Umbilical cord (tissue), 2 donors: ENCODE measurements around the gene SIRPD. TPM values are rescaled to one million over a fixed set of nuclear protein-coding genes. Genes with fewer than 3 reads are reported as not detected.
A peak's percentile ranks its signal among the peaks of the same experiment; 100 is the strongest.
"Not testable (repeated sequence)": the region's sequence is repeated elsewhere in the genome, so short reads cannot be mapped to it uniquely, and the experiment has no call there.

ENCODE experiments used
- DNase-seq: peaks from one replicate; pipeline ENCODE4 v3.0.0-alpha.2; 2015; ENCODE audit warnings: low spot score
- total RNA-seq: library from RNA; depleted of rRNA; stranded (reverse); fragments of >200 nt; gene quantifications from one replicate; pipeline ENCODE4 v1.2.3, GENCODE V29; 2014; ENCODE audit warnings: low replicate concordance; ENCODE audit not compliant: insufficient read depth

The SIRPD gene
- total RNA-seq, 1 donor from 2014 or later, result 4.3 TPM

GRCh38 chr20:1537731-1538058 lies 19.8 kb downstream of the SIRPD start:
- DNase-seq, result peak; percentile 40

GRCh38 chr20:1536893-1537730 lies 20.4 kb downstream of the SIRPD start:
- peak; percentile 17 for DNase-seq

GRCh38 chr20:1535420-1536175 lies 21.9 kb downstream of the SIRPD start:
- DNase-seq, result peak; percentile 39

DNA sequence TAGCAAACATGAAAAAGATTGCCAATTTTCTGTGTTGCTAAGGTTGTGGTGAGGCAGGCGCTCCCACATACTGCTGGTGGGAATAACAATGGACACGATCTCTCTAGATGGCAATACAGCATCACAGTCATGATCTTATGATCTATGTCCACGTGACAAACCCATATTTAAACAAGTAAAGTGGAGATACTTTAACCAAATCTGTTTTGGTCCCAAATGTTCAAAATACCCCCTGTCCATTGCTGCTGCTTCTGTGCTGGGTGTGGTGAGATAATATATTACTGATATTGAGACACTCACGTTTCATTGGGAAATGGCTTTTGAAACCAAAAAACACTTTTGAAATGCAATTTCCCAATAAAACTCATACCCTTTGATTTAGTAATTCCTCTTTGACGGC lies 23.0 kb downstream of the SIRPD start:
- no peak for DNase-seq

- DNase-seq, result no peak
Measured at GRCh38 chr20:1533059-1533458, 24.4 kb downstream of the SIRPD start.

- no peak for DNase-seq
Measured at GRCh38 chr20:1528811-1529210, 28.7 kb downstream of the SIRPD start.

- DNase-seq, result no peak
Measured at GRCh38 chr20:1527923-1528322, 29.6 kb downstream of the SIRPD start.

GRCh38 chr20:1526896-1527295 lies 30.6 kb downstream of the SIRPD start:
- DNase-seq, result no peak

GRCh38 chr20:1526310-1526709 lies 31.2 kb downstream of the SIRPD start:
- no peak for DNase-seq

- no peak for DNase-seq
Measured at GRCh38 chr20:1524004-1524403, 33.5 kb downstream of the SIRPD start.

- DNase-seq, result no peak
Measured at GRCh38 chr20:1517010-1517409, 40.5 kb downstream of the SIRPD start.

GRCh38 chr20:1513801-1514200 lies 43.7 kb downstream of the SIRPD start:
- DNase-seq, result no peak

DNA sequence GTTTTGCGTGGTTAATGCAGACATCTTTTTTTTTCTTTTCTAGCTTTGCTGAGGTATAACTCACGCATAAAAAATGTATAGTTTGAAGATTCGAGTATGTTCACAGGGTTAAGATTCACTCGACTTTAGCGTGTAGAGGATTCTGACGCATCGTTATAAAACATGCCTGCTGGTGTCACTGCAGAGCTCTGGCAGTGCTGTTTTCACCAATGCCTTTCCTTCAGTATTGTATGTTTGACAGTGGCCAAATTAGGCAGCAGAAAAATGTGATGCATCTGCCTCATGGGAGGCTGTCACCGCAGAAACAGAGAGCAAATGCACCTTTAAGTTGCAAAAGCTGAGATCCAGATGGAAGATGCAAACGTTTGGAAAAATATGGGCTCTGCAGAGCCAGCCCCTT lies 48.3 kb downstream of the SIRPD start:
- DNase-seq, result no peak

DNA sequence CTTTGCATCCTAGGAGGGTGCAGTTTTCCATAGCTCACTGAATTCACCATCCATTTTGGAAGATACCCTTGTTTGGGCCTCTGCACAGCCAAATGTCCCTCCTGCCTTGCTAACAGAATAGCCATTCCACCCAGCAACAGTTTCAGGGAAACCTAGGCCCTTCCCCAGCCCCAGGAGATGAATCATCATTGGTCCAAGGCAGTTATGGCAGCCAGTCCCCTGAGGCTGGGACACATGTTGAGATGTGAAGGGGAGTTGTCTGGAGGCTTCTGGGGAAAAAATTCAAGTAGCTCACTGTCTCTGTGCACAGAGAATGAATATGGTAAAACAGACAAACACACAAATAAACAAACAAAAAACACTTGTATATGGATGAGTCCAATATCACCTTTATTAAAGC lies 48.9 kb downstream of the SIRPD start:
- no peak for DNase-seq

DNA sequence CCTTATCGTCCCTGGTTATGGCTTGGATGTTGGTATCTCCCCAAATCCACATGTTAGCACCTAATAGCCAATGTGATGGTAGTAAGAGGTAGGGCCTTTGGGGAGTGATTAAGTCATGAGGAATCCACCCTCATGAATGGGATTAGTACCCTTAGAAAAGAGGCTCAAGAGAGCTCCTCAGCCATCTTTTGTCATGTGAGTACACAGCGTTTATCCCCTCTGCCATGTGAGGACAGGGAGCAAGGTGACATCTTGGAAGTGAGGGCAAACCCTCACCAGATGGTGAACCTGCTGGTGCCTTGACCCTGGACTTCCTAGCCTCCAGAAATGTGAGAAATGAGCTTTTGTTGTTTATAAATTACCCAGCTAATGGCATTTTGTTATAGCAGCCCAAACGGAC lies 50.2 kb downstream of the SIRPD start:
- DNase-seq, result no peak

DNA sequence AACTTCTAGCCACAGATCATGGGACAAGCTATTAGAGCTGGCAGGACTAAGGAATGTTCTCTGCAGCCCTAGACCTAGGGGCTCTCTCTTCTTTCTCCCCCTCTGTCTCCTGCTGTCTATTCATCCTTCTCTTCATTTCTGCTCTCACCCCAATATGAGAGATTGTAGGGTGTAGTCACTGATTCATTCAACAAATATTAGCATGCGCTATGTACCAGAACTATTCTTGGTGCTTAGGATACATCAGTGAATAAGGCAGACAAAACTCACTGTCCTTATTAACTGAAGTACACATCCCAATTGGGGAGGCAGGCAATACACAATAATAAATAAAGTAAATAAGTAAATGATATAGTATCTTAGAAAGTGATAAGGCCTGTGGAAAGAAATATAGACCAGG lies 51.6 kb downstream of the SIRPD start:
- DNase-seq, result no peak

- DNase-seq, result no peak
Measured at GRCh38 chr20:1505361-1505760, 52.1 kb downstream of the SIRPD start.

- peak; percentile 69 for DNase-seq
Measured at GRCh38 chr20:1503564-1504227, 53.8 kb downstream of the SIRPD start.

DNA sequence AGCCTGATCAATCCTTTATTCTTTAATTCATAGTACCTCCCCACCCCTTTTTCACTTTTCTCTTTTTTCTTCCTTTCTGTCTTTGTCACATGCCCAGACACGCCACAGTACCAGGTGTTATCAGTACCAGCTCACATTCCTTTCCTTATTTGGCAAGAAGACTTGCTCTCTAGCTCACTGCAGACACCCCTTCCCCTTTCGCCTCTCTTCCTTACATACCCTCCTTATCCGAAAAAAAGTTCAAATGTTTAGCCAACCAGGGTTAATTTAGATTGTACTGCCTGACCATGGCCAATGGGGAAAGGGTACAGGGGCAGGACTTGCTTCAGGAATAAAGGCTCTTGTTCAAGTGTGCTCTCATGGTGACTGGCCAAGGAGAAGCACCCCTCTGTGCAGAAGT lies 57.0 kb downstream of the SIRPD start:
- no peak for DNase-seq

- DNase-seq, result no peak
Measured at GRCh38 chr20:1499528-1500420, 57.7 kb downstream of the SIRPD start.

- DNase-seq, result not testable (repeated sequence)
Measured at GRCh38 chr20:1497371-1497770, 60.1 kb downstream of the SIRPD start.

DNA sequence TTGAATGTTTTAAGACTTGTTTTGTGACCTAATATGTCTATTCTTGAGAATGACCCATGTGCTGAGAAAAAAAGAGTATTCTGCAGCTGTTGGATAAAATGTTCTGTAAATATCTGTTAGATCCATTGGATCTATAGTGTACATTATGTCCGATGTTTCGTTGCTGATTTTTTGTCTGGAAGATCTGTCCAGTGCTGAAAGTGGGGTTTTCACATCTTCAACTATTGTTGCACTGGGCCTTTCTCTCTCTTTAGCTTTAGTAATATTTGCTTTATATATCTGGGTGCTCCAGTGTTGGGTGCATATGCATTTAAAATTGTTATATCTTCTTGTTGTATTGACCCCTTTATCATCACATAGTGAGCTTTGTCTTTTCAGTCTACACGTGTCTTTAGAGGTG lies 60.6 kb downstream of the SIRPD start:
- DNase-seq, result no peak
